ENCODE data around the gene RALGAPA1.
"Not testable (repeated sequence)": the region's sequence is repeated elsewhere in the genome, so short reads cannot be mapped to it uniquely, and the experiment has no call there.

Gene RALGAPA1

GRCh38 chr14:35766036-35766699 is 42.9 kb downstream of the RALGAPA1 start:
- DNase-seq (ENCODE audit: low read depth in 2 of 3, low spot score in 2 of 3): no peak

GRCh38 chr14:35761922-35762321 is 47.2 kb downstream of the RALGAPA1 start:
- no peak for DNase-seq (ENCODE audit: low read depth in 2 of 3, low spot score in 2 of 3)

- no peak for DNase-seq (ENCODE audit: low read depth in 2 of 3, low spot score in 2 of 3)
Observed at GRCh38 chr14:35760143-35760542, 49.0 kb downstream of the RALGAPA1 start.

- DNase-seq (ENCODE audit: low read depth in 2 of 3, low spot score in 2 of 3): no peak
Observed at GRCh38 chr14:35758523-35759129, 50.5 kb downstream of the RALGAPA1 start.

GRCh38 chr14:35754671-35755070 is 54.4 kb downstream of the RALGAPA1 start:
- DNase-seq (ENCODE audit: low read depth in 2 of 3, low spot score in 2 of 3): no peak

- DNase-seq (ENCODE audit: low read depth in 2 of 3, low spot score in 2 of 3): no peak
Observed at GRCh38 chr14:35752380-35752779, 56.7 kb downstream of the RALGAPA1 start.

GRCh38 chr14:35750202-35750904 is 58.7 kb downstream of the RALGAPA1 start:
- no peak for DNase-seq (ENCODE audit: low read depth in 2 of 3, low spot score in 2 of 3)

GRCh38 chr14:35747379-35747778 is 61.7 kb downstream of the RALGAPA1 start:
- DNase-seq (ENCODE audit: low read depth in 2 of 3, low spot score in 2 of 3): no peak

- no peak for DNase-seq (ENCODE audit: low read depth in 2 of 3, low spot score in 2 of 3)
Observed at GRCh38 chr14:35742442-35742841, 66.7 kb downstream of the RALGAPA1 start.

GRCh38 chr14:35742032-35742371 is 67.1 kb downstream of the RALGAPA1 start:
- no peak for DNase-seq (ENCODE audit: low read depth in 2 of 3, low spot score in 2 of 3)

- DNase-seq (ENCODE audit: low read depth in 2 of 3, low spot score in 2 of 3): no peak
Observed at GRCh38 chr14:35741345-35742031, 67.6 kb downstream of the RALGAPA1 start.

- DNase-seq (ENCODE audit: low read depth in 2 of 3, low spot score in 2 of 3): no peak
Observed at GRCh38 chr14:35740215-35740614, 68.9 kb downstream of the RALGAPA1 start.

- not testable (repeated sequence) for DNase-seq (ENCODE audit: low read depth in 2 of 3, low spot score in 2 of 3)
Observed at GRCh38 chr14:35735163-35735562, 73.9 kb downstream of the RALGAPA1 start.

- not testable (repeated sequence) for DNase-seq (ENCODE audit: low read depth in 2 of 3, low spot score in 2 of 3)
Observed at GRCh38 chr14:35733510-35733909, 75.6 kb downstream of the RALGAPA1 start.

- DNase-seq (ENCODE audit: low read depth in 2 of 3, low spot score in 2 of 3): no peak
Observed at GRCh38 chr14:35730871-35731270, 78.2 kb downstream of the RALGAPA1 start.

- DNase-seq (ENCODE audit: low read depth in 2 of 3, low spot score in 2 of 3): no peak
Observed at GRCh38 chr14:35727764-35728163, 81.3 kb downstream of the RALGAPA1 start.

GRCh38 chr14:35725930-35726329 is 83.2 kb downstream of the RALGAPA1 start:
- DNase-seq (ENCODE audit: low read depth in 2 of 3, low spot score in 2 of 3): no peak

GRCh38 chr14:35715079-35715478 is 94.0 kb downstream of the RALGAPA1 start:
- DNase-seq (ENCODE audit: low read depth in 2 of 3, low spot score in 2 of 3): no peak

- DNase-seq (ENCODE audit: low read depth in 2 of 3, low spot score in 2 of 3): no peak
Observed at GRCh38 chr14:35712466-35712865, 96.6 kb downstream of the RALGAPA1 start.

- no peak for DNase-seq (ENCODE audit: low read depth in 2 of 3, low spot score in 2 of 3)
Observed at GRCh38 chr14:35708062-35708461, 101.0 kb downstream of the RALGAPA1 start.

- no peak for DNase-seq (ENCODE audit: low read depth in 2 of 3, low spot score in 2 of 3)
Observed at GRCh38 chr14:35705636-35706035, 103.5 kb downstream of the RALGAPA1 start.
